Stomach (tissue), 4 donors: ENCODE results near the gene HOXB7.

Experiments used
- CTCF ChIP-seq, 7 experiments: fragments of 450-650 bp in 4 of 7; fragments of 200-600 bp in 3 of 7; sonication (generic) in 3 of 7; IDR thresholded peaks; one replicate each; pipeline ENCODE4 v1.5.1; 2016 to 2019; ENCODE audit warnings: antibody characterized with exemption in 7 of 7, control low read depth in 2 of 7, mild to moderate bottlenecking in 1 of 7
- EP300 ChIP-seq: sonication (generic); formaldehyde crosslinking; IDR thresholded peaks from one replicate; pipeline ENCODE4 v1.6.1; 2017; ENCODE audit warnings: antibody characterized with exemption
- POLR2A ChIP-seq, 4 donors: fragments of 450-650 bp; IDR thresholded peaks; one replicate each; pipeline ENCODE4 v1.6.1; 2016; ENCODE audit warnings: antibody characterized with exemption in 4 of 4, control low read depth in 2 of 4, mild to moderate bottlenecking in 1 of 4, moderate library complexity in 1 of 4
- POLR2AphosphoS5 ChIP-seq, 3 donors: sonication (generic); formaldehyde crosslinking; IDR thresholded peaks; one replicate each; pipeline ENCODE4 v1.6.1; 2016; ENCODE audit warnings: antibody characterized with exemption in 3 of 3

- TF ChIP-seq CTCF (IDR thresholded peaks at IDR 0.05), result no peak
- no peak for TF ChIP-seq POLR2A (IDR thresholded peaks at IDR 0.05)
- TF ChIP-seq EP300, result no peak
- TF ChIP-seq POLR2AphosphoS5 (IDR thresholded peaks at IDR 0.05), result no peak
Measured at GRCh38 chr17:48624118-48624517, 13.3 kb upstream of the HOXB7 start.
